Stimulated activated CD8-positive, alpha-beta memory T cell treated with anti-CD3 and anti-CD28 coated beads, Interleukin-15, amount 100 ng/mL, for 48 hours (primary cell): ENCODE measurements around the gene PGP.
"Not testable (repeated sequence)": the region's sequence is repeated elsewhere in the genome, so short reads cannot be mapped to it uniquely, and the experiment has no call there.

Experiments used
- DNase-seq, 2 donors: peaks; one replicate each; pipeline ENCODE4 v3.0.0-alpha.2; 2020; ENCODE audit warnings: low read depth in 2 of 2

PGP gene, protein sequence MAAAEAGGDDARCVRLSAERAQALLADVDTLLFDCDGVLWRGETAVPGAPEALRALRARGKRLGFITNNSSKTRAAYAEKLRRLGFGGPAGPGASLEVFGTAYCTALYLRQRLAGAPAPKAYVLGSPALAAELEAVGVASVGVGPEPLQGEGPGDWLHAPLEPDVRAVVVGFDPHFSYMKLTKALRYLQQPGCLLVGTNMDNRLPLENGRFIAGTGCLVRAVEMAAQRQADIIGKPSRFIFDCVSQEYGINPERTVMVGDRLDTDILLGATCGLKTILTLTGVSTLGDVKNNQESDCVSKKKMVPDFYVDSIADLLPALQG

DNA sequence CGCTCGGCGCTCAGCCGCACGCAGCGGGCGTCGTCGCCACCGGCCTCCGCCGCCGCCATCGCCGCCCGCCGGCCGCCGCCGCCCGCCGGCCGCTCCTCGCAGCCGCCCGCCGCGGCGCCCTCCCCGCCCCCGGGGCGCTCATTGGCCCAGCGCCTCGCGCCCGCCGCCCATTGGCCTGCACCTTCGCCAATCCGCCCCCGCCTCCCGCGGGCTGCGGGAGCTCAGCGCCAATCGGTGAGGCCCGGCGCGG is at the start of gene PGP:
PGP (minus strand) TSS at position 122 of the 250 bp plus-strand sequence; CDS start at position 59, 63 bp downstream.
- DNase-seq, result no peak

DNA sequence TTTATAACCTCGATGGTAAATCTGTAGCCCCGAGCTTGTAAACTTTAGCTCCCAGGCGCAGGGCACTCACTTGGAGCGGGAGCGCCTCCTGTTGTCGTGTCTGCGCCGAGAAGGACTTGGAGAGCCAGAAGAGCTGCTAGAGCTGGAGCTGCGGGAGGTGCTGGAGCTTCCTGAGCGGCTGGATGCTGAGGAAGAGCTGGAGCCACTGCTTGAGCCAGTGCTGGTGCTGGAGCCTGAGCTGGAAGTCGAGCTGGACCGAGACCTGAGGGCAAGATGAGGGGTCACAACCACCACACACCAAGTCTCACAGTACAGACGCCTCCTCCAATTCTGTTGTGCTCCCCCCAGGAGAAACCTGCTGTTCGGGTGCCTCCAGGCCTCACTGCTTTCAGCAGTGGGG is 48.4 kb upstream of the PGP start:
- DNase-seq, result not testable (repeated sequence)

DNA sequence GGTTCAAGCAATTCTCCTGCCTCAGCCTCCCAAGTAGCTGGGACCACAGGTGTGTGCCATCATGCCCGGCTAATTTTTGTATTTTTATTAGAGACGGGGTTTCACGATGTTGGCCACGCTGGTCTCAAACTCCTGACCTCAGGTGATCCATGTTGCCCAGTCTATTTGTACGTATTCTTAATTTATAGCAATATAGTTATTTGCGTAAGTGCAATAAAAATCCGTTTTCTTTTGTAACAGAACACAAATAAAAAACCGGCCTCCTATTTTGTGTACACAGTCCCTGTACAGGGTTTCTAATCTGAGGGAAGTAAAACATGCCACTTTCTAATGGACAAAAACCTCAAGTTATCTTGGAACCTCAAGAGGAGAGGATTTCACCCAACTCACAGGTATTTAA is 45.6 kb upstream of the PGP start:
- no peak for DNase-seq

DNA sequence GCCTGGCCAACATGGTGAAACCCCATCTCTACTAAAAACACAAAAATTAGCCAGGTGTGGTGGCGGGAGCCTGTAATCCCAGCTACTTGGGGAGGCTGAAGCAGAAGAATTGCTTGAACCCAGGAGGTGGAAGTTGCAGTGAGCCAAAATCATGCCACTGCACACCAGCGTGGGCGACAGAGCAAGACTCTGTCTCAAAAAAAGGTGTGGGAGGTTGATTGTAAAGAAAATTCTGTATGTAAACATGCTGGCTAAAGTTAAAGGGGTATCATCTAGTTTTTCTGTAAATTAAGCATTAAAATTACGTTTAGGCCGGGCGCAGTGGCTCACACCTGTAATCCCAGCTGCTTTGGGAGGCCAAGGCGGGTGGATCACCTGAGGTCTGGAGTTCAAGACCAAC is 43.9 kb upstream of the PGP start:
- not testable (repeated sequence) for DNase-seq

DNA sequence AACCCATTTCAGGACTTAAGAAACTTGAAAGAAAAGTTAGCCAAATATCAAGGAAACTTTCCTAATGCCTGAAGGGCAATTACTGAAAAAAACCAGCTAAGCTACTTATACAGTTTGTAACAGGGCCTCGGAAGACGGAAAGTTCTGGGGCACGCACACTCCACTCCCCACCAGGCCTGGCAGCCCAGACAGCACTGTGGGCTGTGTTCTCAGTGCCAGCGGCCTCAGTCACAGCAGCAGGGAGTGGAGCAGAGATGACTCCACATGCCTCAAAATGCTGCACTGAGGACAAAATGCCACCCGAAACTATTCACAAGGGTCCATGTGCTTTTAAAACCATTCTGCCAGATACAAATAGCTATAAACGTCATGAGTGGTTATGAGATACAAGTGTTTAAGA is 43.1 kb upstream of the PGP start:
- no peak for DNase-seq

DNA sequence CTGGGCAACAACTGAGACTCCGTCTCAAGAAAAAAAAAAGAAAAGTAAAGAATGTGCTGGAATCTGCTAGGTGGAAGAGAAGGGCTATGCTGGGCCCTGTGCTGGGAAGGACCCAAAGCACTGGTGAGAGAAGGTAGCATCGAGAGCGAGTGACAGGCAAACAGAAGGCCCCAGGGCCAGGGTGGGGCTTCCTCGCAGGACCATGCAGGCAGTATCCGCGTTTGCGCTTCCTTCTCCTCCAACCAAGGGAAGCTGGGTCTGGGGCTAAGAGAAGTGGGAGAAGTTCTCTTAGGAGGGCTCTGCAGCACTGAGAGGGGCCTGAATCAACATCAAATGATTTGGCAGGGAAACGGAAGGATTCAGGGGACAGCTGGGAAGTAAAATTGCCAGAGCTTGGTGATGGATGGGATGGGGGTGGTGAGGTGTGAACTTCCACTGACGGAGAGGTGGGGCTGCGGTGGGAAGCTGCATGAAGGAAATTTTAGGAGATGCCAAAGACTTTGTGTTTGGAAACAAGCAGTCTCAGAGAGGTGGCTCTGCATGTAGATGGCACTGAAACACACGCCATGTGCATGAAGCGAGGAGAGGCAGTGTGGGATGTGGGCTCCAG is 42.0 kb upstream of the PGP start:
- DNase-seq, result no peak

DNA sequence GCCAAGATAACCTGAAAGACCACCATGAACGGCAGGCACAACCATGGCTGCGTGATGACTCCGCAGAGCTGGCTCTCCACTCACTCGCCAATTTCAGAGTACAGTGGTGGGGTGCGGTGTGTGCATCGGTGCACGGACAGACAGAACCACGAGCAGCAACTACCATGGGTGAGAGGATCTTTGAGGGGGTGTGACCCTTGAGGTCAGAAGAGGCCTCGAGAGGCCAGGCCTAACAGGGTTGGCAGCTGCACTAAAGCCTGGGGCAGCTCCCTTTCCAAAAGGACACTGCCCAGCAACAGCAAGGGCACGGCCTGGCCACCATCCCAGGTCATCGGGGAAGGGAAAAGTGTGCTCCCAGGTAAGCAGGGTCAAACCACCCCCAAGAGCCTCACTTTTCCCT is 38.7 kb upstream of the PGP start:
- no peak for DNase-seq

DNA sequence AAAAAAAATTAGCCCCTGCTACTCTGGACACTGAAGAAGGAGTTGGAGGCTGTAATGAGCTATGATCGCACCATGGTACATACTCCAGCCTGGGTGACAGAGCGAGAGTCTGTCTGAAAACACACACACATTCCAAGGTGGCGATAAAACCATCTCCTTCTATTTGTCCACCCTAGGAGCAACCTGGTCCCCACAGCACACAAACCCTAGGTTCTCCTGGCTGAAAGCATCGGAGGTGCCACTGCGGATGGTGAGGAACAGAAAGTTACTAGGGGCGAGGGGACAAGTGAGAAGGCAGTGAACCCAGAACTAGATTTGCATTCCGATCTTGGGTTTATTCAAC is 38.1 kb upstream of the PGP start:
- no peak for DNase-seq

DNA sequence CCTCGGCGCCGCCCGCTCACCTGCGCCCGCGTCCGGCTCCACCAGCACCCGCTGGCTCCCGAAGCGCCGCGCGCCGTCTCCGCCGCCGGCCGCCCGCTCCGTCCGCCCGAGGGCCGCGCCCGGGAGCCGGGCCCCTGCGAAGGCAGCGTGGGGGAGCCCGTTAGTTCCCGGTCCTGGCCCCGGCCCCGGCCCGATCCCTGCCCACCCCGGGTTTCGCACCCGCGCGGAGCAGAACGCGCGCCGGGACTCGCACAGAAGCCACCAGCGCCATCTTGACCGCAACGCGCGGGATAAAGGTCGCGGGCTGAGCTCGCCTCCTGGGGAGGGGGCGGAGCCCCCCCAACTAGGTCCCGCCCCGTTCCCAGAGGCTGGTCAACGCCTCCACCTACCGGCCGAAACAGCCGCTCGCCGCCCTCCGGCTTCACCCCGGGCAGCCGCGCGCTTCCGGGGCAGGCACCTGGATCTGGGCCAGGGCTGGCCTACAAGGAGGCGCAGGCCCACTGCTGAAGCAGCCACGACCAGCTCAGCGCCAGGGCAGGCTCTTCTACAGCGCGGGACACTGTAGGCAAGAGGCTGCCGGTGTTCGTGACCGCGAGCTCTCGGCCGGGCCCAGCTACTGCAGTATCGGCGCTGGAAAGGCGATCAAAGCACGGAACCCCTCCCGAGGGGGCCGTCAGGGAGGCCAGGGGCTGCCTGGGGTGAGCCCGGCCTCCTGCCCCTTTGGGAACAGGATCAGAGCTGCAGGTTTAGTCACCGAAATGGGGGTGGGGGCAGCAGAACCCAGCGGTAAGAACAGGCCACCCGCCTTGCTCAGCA is 36.9 kb upstream of the PGP start, which contains the start of gene ECI1:
ECI1 (minus strand) TSS at position 292 of the 816 bp plus-strand sequence; CDS start at position 271, 21 bp downstream.
- peak; percentile 84 for DNase-seq

DNA sequence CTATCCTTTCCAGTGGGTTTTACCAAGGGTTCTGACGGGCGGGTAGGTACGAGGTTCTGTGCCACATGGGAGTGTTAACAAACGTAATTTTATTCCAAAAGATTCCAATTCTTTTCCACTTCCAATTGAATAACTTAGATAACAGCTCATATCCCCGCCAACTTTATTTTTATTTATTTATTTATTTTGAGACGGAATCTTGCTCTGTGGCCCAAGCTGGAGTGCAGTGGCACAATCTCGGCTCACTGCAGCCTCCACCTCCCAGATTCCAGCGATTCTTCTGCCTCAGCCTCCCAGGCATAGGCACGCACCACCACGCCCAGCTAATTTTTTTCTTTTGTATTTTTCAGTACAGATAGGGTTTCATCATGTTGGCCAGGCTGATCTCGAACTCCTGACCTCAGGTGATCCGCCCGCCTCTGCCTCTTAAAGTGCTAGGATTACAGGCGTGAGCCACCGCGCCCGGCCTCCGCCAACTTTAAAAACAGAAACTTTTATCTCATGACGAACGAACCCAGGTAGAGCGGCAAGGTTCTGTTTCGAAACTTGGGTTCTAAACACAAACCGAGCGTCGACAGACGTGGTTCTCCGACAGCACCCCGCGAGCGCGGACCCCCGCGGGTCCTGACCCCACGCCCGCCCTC is 36.1 kb upstream of the PGP start:
- peak in 1 of 2 donors; percentile 25 for DNase-seq

DNA sequence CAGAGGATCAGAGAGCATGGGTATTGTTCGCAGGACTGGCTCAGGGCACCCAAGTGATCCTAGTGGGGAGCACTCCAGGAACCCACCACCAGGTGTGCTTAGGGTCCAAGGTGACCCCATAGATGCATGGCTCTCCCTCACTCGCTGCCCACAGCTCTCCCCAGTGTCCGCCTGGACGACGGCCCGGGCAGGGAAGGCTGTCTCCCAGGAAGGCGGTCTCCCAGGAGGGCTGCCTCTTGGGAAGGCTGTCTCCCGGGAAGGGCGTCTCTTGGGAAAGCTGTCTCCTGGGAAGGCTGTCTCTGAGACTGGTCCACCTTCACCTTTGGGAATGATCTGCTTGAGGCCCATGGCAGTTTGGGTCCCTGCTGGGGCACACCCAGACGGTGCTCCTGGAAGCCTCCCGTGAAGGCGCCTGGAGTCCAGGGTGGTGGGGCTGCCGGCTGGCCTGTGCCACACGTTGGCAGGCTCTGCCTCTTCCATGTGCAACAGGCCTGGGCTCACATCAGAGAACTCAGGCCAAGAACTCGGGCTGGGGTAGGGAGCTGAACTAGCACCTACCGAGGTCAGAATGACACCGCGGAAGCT is 31.8 kb upstream of the PGP start:
- no peak for DNase-seq

DNA sequence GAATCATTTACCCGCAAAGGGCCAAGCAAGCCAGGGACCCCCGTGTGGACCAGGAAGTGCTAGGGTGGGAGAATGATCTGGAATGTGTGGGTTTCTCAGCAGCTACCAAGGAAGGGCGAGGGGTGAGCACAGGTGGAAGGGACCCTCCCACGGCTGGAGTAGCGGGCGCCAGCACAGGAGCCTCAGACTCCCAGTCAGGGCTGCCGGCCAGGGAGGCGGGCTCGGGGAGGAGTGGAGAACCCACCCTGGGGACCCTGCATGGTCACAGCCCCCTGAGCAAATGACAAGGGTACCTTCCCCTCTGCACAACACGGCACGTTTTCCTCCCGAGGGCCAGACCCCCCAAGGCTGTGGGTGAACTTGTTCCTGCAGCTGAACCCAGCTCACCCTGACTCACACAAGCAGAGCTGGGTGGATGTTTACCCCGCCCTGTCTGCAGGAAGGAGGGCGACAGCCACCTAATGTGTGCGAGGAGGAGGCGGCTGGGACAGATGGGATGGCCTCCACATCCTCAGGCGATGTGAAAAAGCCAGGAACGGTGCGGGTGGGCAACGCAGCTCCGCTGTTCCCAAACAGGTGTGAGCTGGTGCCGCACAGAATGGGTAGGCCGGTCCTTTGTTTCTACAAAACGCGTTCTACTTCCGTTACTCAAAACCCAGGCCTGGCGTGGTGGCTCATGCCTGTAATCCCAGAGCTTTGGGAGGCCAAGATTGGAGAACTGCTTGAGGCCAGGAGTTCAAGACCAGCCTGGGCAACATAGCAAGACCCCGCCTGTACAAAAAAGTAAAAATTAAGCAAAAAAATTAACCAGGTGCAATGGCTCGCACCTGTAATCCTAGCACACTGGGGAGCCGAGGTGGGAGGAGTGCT is 30.5 kb upstream of the PGP start:
- DNase-seq, result no peak

DNA sequence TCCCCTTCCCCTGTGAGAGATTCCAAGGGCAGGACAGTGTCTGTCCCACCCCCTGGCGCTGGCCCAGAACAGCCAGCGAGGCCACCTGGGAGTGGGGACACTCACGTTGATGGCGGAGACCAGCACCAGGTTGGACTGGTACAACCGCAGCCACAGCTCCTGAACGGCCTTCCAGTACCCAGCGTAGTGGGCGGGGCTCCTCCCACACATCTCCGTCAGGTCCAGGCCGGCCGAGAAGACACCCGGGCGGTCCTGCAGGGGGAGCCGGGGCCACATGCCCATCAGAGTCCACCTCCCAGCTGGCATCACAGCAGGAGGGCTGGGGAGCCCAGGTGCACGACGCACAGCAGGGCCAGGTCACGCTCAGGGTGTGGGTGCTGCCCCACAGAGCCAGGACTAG is 29.7 kb upstream of the PGP start:
- no peak for DNase-seq

DNA sequence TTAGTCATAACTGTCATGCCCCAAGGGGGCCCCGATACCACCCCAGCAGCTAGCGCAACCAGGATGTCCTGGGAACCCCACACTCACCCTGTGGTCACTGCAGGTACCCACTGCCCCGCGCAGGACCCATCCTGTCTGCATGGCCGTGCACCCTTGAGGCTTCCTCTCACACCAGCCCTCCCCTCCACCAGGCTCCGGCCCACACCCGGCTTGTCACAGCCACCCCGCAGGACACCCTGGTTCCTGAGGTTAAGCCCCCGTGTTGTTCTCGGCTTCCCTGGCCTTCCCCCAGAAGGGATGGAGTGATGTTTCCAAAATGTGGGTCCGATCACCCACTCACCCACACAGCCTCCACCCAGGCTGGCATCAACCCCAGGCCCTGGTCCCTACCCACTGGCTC is 29.1 kb upstream of the PGP start:
- no peak for DNase-seq

DNA sequence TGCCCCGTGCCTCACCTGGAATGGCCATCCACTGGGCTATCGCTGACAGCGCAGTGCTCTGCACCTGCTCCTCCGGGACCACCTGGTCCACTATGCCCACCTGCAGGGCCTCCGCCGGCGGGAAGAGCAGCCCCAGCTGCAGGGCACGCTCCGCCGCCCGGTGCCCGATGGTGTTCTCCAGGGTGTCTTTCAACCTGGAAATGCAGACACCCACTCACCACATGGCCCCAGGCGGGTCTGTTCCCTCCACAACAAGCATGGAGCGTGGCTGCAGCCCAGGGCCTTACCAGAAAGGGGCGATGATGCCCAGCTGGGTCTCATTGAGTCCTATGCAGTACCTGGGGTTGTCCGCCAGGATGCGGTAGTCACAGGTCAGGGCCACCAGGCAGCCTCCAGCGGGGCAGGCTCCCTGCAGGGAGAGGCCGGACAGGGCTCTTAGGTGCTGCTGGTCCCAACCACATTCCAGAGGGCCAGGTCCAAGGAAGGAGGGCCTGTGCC is 28.4 kb upstream of the PGP start:
- DNase-seq, result no peak

DNA sequence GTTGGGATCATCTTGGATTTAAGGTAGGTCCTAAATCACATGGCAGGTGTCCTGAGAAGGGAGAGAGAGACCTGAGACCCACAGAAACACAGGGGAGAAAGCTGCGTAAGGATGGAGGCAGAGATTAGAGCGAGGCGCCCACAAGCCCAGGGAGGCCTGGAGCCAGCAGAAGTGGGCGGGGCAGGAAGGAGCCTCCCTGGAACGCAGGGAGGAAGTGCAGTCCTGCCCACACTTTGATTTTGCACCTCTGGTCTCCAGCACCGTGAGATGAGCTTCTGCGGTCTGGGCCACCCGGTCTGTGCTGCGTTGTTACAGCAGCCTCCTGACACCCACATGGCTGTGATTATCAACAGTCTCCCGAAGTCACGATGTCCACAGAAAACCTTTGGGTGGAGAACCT is 28.0 kb upstream of the PGP start:
- no peak for DNase-seq

DNA sequence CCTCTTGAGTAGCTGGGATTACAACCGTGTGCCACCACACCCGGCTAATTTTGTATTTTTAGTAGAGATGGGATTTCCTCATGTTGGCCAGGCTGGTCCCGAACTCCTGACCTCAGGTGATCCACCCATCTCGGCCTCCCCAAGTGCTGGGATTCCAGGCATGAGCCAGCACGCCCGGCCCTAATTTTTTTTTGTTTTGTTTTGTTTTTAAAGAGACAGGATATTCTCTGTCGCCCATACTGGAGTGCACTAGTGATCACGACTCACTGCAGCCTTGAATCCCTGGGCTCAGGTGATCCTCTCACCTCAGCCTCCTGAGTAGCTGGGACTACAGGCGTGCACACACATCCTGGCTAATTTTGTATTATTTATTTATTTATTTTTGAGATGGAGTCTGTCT is 25.7 kb upstream of the PGP start:
- DNase-seq, result not testable (repeated sequence)

DNA sequence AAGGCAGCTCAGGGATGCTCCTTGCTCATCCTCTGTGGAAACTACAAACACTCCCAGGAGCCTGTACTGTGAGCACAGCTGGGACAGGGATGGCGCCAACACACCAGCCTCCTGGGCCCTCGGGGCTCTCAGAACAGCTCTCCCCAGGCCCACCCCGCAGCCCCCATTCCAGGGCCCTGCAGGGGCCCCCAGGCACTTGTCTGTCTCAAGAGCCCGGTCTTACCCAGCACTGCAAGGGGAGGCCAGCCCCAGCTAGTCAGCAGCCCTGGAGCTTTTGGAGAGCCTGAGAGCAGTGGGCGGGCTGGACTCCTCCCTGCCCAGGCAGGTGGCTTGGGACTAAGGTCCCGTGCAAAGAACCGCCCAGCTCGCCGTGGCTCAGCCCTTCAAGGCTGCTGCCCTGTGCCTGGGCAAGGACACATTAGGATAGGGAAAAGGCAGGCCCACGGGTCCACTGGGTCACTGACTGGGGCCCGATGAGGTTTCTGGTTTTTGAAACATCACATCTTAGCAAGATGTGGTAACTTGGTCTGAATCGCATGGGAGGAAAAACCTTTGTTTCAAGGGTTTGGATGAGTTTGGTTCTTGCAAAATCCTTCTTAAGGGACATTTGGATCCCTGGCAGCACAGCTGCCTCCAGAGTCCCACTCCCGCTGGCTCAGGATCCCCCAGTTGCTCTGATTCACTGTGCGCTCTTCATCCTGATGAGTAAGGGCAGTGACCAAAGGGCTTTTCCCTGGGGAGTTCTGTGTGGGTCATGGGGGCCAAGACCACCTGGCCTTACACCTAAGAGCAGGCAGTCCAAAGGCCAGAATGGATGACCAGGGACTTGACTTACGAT is 24.4 kb upstream of the PGP start:
- no peak for DNase-seq

DNA sequence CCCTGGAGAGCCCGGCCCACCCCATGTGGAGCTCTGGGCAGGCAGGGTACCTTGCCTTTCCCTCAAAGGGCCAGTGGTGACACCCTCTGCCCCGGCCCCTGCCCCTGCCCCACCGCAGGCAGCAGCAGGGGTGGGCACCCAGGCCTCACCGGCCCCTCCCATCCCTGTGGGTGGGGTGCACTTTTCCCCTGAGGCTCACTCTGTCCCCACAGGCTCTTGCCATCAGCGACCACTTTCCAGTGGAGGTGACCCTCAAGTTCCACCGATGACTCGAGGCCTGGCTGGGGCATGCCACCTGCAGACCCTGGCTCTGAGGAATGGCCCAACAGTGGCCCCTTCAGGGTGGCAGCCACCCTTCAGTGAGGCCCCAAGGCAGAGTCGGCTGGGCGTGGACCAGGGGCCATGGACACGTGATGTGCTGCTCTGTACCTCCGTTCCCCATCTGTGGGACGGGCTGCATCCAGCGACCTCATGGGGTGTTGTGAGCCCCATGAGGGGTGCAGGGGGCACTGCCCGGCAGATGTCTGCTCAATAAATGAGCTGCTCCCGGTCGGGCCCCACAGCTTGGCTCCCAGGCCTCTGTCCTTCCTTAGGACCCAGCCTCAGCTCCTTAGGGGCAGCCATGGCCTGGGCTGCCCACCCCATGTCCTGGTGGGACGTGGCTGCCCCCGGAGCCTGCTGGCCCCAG is 23.7 kb upstream of the PGP start:
- DNase-seq, result no peak
